ENCODE results near the gene GGA2. TPM values are rescaled to one million over a fixed set of nuclear protein-coding genes. Genes with fewer than 3 reads are reported as not detected.

GGA2 gene
- total RNA-seq, 3 donors from 2014 or later: 37.9 to 62.6 (median 47.6) TPM

- Histone ChIP-seq H3K4me1 (ENCODE audit: low read depth) (no peaks in the 10 kb centered on the region), H3K9me3 (no peaks in the 10 kb centered on the region), H3K36me3 (ENCODE audit: low read depth) (peaks cover 19% of the 10 kb centered on the region), H3K4me3 (no peak overlapping the region)
- no peak for DNase-seq
- no peak for TF ChIP-seq CTCF (IDR thresholded peaks at IDR 0.05)
- intact Hi-C loops (cut with DNase I, micrococcal nuclease): no loop called here
- ATAC-seq: no peak
These were observed 31.2 kb downstream of the GGA2 start for GRCh38 chr16:23479138-23479537.

- ATAC-seq (no peak), DNase-seq (no peak)
- Histone ChIP-seq H3K36me3 (ENCODE audit: low read depth) (peaks cover 19% of the 10 kb centered on the region), H3K9me3 (no peaks in the 10 kb centered on the region), H3K4me3 (no peak overlapping the region), H3K4me1 (ENCODE audit: low read depth) (no peaks in the 10 kb centered on the region)
- intact Hi-C loops (cut with DNase I, micrococcal nuclease): no loop called here
- no peak for TF ChIP-seq CTCF (IDR thresholded peaks at IDR 0.05)
These were observed 31.7 kb downstream of the GGA2 start for GRCh38 chr16:23478566-23478965.

- no peak for TF ChIP-seq CTCF (IDR thresholded peaks at IDR 0.05)
- H3K4me1 ChIP-seq (ENCODE audit: low read depth): no peaks in the 10 kb centered on the region
- ATAC-seq: no peak
- peaks cover 19% of the 10 kb centered on the region for H3K36me3 ChIP-seq (ENCODE audit: low read depth)
- no peaks in the 10 kb centered on the region for H3K9me3 ChIP-seq
- intact Hi-C loops (cut with DNase I, micrococcal nuclease): no loop called here
- DNase-seq: no peak
- no peak overlapping the region for H3K4me3 ChIP-seq
These were observed 34.0 kb downstream of the GGA2 start for GRCh38 chr16:23476289-23476688.

GRCh38 chr16:23469814-23470213 is 40.5 kb downstream of the GGA2 start:
- Histone ChIP-seq H3K4me1 (ENCODE audit: low read depth) (no peaks in the 10 kb centered on the region), H3K9me3 (no peaks in the 10 kb centered on the region), H3K36me3 (ENCODE audit: low read depth) (peaks cover 3% of the 10 kb centered on the region), H3K4me3 (no peak overlapping the region)
- intact Hi-C loops (cut with DNase I, micrococcal nuclease): no loop called here
- no peak for TF ChIP-seq CTCF (IDR thresholded peaks at IDR 0.05)
- DNase-seq (no peak), ATAC-seq (no peak)

GRCh38 chr16:23466162-23466885 is 44.0 kb downstream of the GGA2 start:
- ATAC-seq: no peak
- no peak for TF ChIP-seq CTCF (IDR thresholded peaks at IDR 0.05)
- no peak overlapping the region for H3K4me3 ChIP-seq
- H3K9me3 ChIP-seq: no peaks in the 10 kb centered on the region
- H3K36me3 ChIP-seq (ENCODE audit: low read depth): peaks cover 3% of the 10 kb centered on the region
- intact Hi-C loops (cut with DNase I, micrococcal nuclease): no loop called here
- DNase-seq: no peak
- no peaks in the 10 kb centered on the region for H3K4me1 ChIP-seq (ENCODE audit: low read depth)

All from mucosa of descending colon (tissue), 3 donors.